NT2/D1 (cell line): ENCODE measurements around the gene HES4.

ENCODE experiments used
- SUZ12 ChIP-seq: IDR thresholded peaks from 2 replicates; pipeline ENCODE4 v1.6.1; 2011; ENCODE audit not compliant: insufficient read length, insufficient read depth; ENCODE audit errors: extremely low read depth
- YY1 ChIP-seq: IDR thresholded peaks from 2 replicates; pipeline ENCODE4 v1.6.1; 2011; ENCODE audit not compliant: insufficient read length, insufficient read depth
- ZNF274 ChIP-seq: IDR thresholded peaks from 2 replicates; pipeline ENCODE4 v1.6.1; 2011; ENCODE audit warnings: mild to moderate bottlenecking, low read depth, low read length

- TF ChIP-seq YY1 (no peak), ZNF274 (no peak), SUZ12 (no peak)
Measured at GRCh38 chr1:998745-998994, 1.2 kb downstream of the HES4 start.
